ENCODE data around the gene KRT27.

GRCh38 chr17:40735016-40735415, 47.3 kb downstream of the KRT27 start:
- TF ChIP-seq CTCF (IDR thresholded peaks at IDR 0.05) (no peak), POLR2A (IDR thresholded peaks at IDR 0.05) (no peak)
